HepG2 (cell line): ENCODE results near the gene NTM. TPM values are rescaled to one million over a fixed set of nuclear protein-coding genes. Genes with fewer than 3 reads are reported as not detected.

Experiments
- ATAC-seq: fragments of 200-7000 bp; cut with Tn5 transposase; 3 replicates; pipeline ENCODE4 v1.9.1; 2020; ENCODE audit warnings: mild to moderate bottlenecking, moderate library complexity
- BruUV-seq: library from RNA; stranded (reverse); fragments of 400-500 nt; replicated peaks from 2 replicates; lab custom pipeline; 2021; lab: Mats Ljungman, UMichigan
- CTCF ChIA-PET: fragments of 300-600 bp; formaldehyde crosslinking; extraction: SDS; loops from one replicate; lab custom pipeline; 2021; ENCODE audit warnings: low total read pairs, inconsistent platforms, low intra/inter-chr PET ratio; lab: Yijun Ruan, JAX
- POLR2A ChIA-PET: fragments of 350-600 bp; sonication (Branson Sonifier 250); formaldehyde crosslinking; loops from one replicate; lab custom pipeline; 2020; ENCODE audit warnings: antibody characterized with exemption, inconsistent platforms; lab: Yijun Ruan, JAX
- DNase-seq: peaks from one replicate; pipeline ENCODE4 v3.0.0-alpha.2; 2015; ENCODE audit warnings: low spot score
- FAIRE-seq: peaks from 3 replicates; lab custom pipeline; 2011; peaks lifted over from hg19 to GRCh38; lab: Jason Lieb, UNC
- H2AFZ ChIP-seq: one replicate; pipeline ENCODE4 v1.6.1; 2011; ENCODE audit warnings: low read length, inconsistent platforms
- H3K27ac ChIP-seq: fragments of 300-600 bp; 3 replicates; pipeline ENCODE4 v1.8.0; 2011; ENCODE audit warnings: mixed run types, mild to moderate bottlenecking, mixed read lengths, low read length, inconsistent platforms; ENCODE audit not compliant: insufficient read depth; ENCODE audit errors: extremely low read length
- H3K27me3 ChIP-seq, 2 experiments: fragments of 200-600 bp in 1 of 2; 2 replicates in 1 of 2; 3 replicates in 1 of 2; pipeline versions ENCODE4 v1.6.0 to v1.8.0; 2011; ENCODE audit warnings: low read length in 2 of 2, mild to moderate bottlenecking in 2 of 2, moderate library complexity in 2 of 2, inconsistent platforms in 1 of 2; ENCODE audit not compliant: insufficient read depth in 2 of 2, control insufficient read depth in 1 of 2
- H3K36me3 ChIP-seq, 2 experiments: fragments of 200-600 bp in 1 of 2; replicated peaks in 1 of 2; 2 replicates in 1 of 2; 3 replicates in 1 of 2; pipeline versions ENCODE4 v1.5.1 to v1.8.0; 2011; ENCODE audit warnings: low read length in 2 of 2, inconsistent platforms in 1 of 2; ENCODE audit not compliant: insufficient read depth in 2 of 2, control insufficient read depth in 1 of 2
- H3K4me1 ChIP-seq: 2 replicates; pipeline ENCODE4 v1.5.1; 2012; ENCODE audit warnings: low read length, inconsistent platforms; ENCODE audit not compliant: insufficient read depth
- H3K4me2 ChIP-seq: 2 replicates; pipeline ENCODE4 v1.6.0; 2011; ENCODE audit warnings: low read depth, low read length, inconsistent platforms
- H3K4me3 ChIP-seq, 3 experiments: fragments of 200-600 bp in 1 of 3; sonication (generic), shearing (Covaris generic) in 1 of 3; replicated peaks in 1 of 3; 2 replicates each; pipeline ENCODE4 v1.5.1; 2011 to 2016; ENCODE audit warnings: low read length in 3 of 3, inconsistent platforms in 2 of 3, low read depth in 2 of 3, mild to moderate bottlenecking in 2 of 3, control low read depth in 1 of 3, mixed read lengths in 1 of 3; ENCODE audit not compliant: insufficient read depth in 1 of 3
- H3K79me2 ChIP-seq: one replicate; pipeline ENCODE4 v1.6.1; 2011; ENCODE audit warnings: low read length, inconsistent platforms; ENCODE audit not compliant: insufficient read depth
- H3K9ac ChIP-seq: 2 replicates; pipeline ENCODE4 v1.6.0; 2011; ENCODE audit warnings: mild to moderate bottlenecking, low read depth, low read length, inconsistent platforms; ENCODE audit not compliant: insufficient read depth
- H3K9me3 ChIP-seq: 2 replicates; pipeline ENCODE4 v1.5.1; 2012; ENCODE audit warnings: mild to moderate bottlenecking, low read length
- H4K20me1 ChIP-seq: 2 replicates; pipeline ENCODE4 v1.6.0; 2011; ENCODE audit warnings: inconsistent platforms, mild to moderate bottlenecking, low read length, moderate library complexity; ENCODE audit not compliant: insufficient read depth
- DPF2 ChIP-seq: sonication (generic); formaldehyde crosslinking; IDR thresholded peaks from 2 replicates; pipeline ENCODE4 v1.4.0; 2020; ENCODE audit warnings: mild to moderate bottlenecking, low read depth, missing genetic modification reagents, borderline replicate concordance
- DR1 ChIP-seq: sonication (generic); formaldehyde crosslinking; IDR thresholded peaks from 2 replicates; pipeline ENCODE4 v1.8.0; 2021; ENCODE audit warnings: mild to moderate bottlenecking, missing genetic modification reagents, inconsistent platforms
- JDP2 ChIP-seq: sonication (generic); formaldehyde crosslinking; IDR thresholded peaks from 2 replicates; pipeline ENCODE4 v1.8.1; 2022; ENCODE audit warnings: missing genetic modification reagents, borderline replicate concordance
- REL ChIP-seq: sonication (generic); formaldehyde crosslinking; conservative IDR thresholded peaks from 2 replicates; pipeline ENCODE4 v1.8.0; 2022; ENCODE audit warnings: mild to moderate bottlenecking, missing genetic modification reagents, moderate library complexity
- SMAD3 ChIP-seq: sonication (generic); formaldehyde crosslinking; IDR thresholded peaks from 2 replicates; pipeline ENCODE4 v1.4.0; 2020; ENCODE audit warnings: missing genetic modification reagents
- ZNF337 ChIP-seq: sonication (generic); formaldehyde crosslinking; IDR thresholded peaks from 2 replicates; pipeline ENCODE4 v1.5.1; 2020; ENCODE audit warnings: missing genetic modification reagents, low read depth, mild to moderate bottlenecking, borderline replicate concordance
- ZNF430 ChIP-seq: sonication (generic); formaldehyde crosslinking; IDR thresholded peaks from 2 replicates; pipeline ENCODE4 v1.9.0; 2021; ENCODE audit warnings: mild to moderate bottlenecking, missing genetic modification reagents
- ZNF780A ChIP-seq: sonication (generic); formaldehyde crosslinking; IDR thresholded peaks from 2 replicates; pipeline ENCODE4 v1.8.0; 2022; ENCODE audit warnings: mild to moderate bottlenecking, missing genetic modification reagents, moderate library complexity
- WGBS: methylation state at CpG from one replicate; pipeline ENCODE4 v1.1.6; 2017; ENCODE audit warnings: low lambda C conversion rate; 5-methylcytosine and 5-hydroxymethylcytosine counted together
- in situ Hi-C: cut with HindIII; loops from 2 replicates; pipeline ENCODE4 v1.10.0; 2017; ENCODE audit warnings: low pct_unique_long_range_greater_than_20kb; ENCODE audit not compliant: extremely low pct_ligation_motif_present
- intact Hi-C: fragments of 100-400 bp; cut with micrococcal nuclease; formaldehyde crosslinking; loops from one replicate; pipeline ENCODE4 v1.10.0; 2022; ENCODE audit not compliant: unreplicated experiment
- polyA plus RNA-seq, 8 experiments: library from polyadenylated mRNA; depleted of rRNA in 3 of 8; stranded (reverse) in 7 of 8; unstranded in 1 of 8; fragments of >200 nt; fragmentation: Illumina TruSeq in 4 of 8; extraction: Trizol in 4 of 8; gene quantifications; 2 replicates each; pipeline versions ENCODE4 v1.2.1 to v1.2.3, GENCODE V29; 2011 to 2016; ENCODE audit warnings: low read depth in 4 of 8, missing spikeins in 1 of 8, mixed read lengths in 1 of 8; ENCODE audit not compliant: insufficient read depth in 1 of 8
- total RNA-seq, 5 experiments: library from RNA; depleted of rRNA; stranded (reverse); fragments of >200 nt; fragmentation: Illumina TruSeq; extraction: Trizol; gene quantifications; 2 replicates each; pipeline ENCODE4 v1.2.3, GENCODE V29; 2016; ENCODE audit warnings: low read depth in 1 of 5
- TF ChIP-seq, protein P1 (sequence below), 2 experiments: sonication (generic) in 1 of 2; formaldehyde crosslinking in 1 of 2; IDR thresholded peaks; 2 replicates each; pipeline versions ENCODE4 v1.4.0 to v1.6.1; 2018 to 2020; ENCODE audit warnings: missing genetic modification reagents in 2 of 2, borderline replicate concordance in 1 of 2, low read depth in 1 of 2, mild to moderate bottlenecking in 1 of 2, missing biosample characterization in 1 of 2

Gene NTM
- total and polyA plus RNA-seq, 2 of the 13 experiments (the other 11 are each of a cell fraction or from before 2014, with no cell fraction given): not detected

DNA sequence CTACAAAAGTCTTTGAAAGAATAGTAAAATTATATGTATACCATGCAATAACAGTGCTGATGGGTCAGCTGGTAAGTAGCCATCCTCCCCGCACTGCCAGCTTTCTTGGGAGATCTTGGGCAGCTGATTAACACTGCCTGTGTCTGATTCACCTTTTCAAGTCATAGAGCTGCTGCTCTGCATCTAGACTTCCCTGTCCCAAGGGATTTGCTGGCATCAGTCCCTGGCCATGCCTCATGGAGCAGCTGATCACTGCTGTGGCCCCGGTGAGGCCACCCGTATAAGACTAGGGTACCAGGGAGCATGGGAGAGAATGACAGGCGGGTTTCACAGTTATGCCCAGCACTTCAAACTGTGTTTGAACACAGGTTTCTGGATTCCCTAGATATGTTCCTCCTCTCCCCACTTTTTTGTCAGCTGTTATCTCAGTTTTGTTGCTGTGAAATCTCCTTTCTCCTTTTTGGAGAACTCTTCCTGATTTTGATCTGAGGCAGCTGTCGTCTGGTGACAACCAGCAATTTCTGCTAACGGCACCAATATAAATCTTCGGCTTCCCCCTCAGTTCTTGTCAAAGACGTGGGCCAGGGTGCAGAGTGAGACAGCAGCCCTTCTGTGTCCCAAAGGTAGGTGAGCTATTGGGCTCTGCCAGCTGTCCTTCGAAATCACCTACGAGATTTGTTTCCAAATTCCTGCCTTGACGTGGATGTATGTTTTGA is 438.9 kb downstream of the NTM start (continued):
- TF ChIP-seq, protein P1, sequence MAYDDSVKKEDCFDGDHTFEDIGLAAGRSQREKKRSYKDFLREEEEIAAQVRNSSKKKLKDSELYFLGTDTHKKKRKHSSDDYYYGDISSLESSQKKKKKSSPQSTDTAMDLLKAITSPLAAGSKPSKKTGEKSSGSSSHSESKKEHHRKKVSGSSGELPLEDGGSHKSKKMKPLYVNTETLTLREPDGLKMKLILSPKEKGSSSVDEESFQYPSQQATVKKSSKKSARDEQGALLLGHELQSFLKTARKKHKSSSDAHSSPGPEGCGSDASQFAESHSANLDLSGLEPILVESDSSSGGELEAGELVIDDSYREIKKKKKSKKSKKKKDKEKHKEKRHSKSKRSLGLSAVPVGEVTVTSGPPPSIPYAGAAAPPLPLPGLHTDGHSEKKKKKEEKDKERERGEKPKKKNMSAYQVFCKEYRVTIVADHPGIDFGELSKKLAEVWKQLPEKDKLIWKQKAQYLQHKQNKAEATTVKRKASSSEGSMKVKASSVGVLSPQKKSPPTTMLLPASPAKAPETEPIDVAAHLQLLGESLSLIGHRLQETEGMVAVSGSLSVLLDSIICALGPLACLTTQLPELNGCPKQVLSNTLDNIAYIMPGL (CRISPR knock-in tag; IDR thresholded peaks at IDR 0.05; ENCODE audit: borderline replicate concordance in 1 of 2, low read depth in 1 of 2): no peak
- TF ChIP-seq JDP2 (CRISPR knock-in tag): no peak
- TF ChIP-seq, all 625 proteins: peak for 0

GRCh38 chr11:131810541-131810940 is 440.1 kb downstream of the NTM start:
- no TSS peak for BruUV-seq
- in situ Hi-C loops: no loop called here

More at GRCh38 chr11:131810541-131810940, 440.1 kb downstream of the NTM start:
- Histone ChIP-seq H3K4me1 (no peaks in the 10 kb centered on the region), H3K27ac (no peak overlapping the region), H2AFZ (no peak overlapping the region), H3K4me2 (no peak overlapping the region), H4K20me1 (no peaks in the 10 kb centered on the region), H3K79me2 (no peaks in the 10 kb centered on the region), H3K4me3 (no peak overlapping the region), H3K27me3 (peaks cover 0 to 4% of the 10 kb centered on the region in 2 experiments; a peak in 1 of 5 replicates), H3K9me3 (no peaks in the 10 kb centered on the region), H3K36me3 (no peaks in the 10 kb centered on the region), H3K9ac (no peak overlapping the region)
- DNase-seq (no peak), ATAC-seq (no peak), FAIRE-seq (no peak)
- intact Hi-C loops: no loop called here
- ChIA-PET POLR2A (no interaction called here), CTCF (no interaction called here)
- WGBS: 0% methylated on average over 3 of the region's 3 CpGs
- TF ChIP-seq ZNF430 (CRISPR knock-in tag) (no peak), DR1 (CRISPR knock-in tag) (no peak), ZNF780A (CRISPR knock-in tag) (no peak), DPF2 (CRISPR knock-in tag) (no peak), REL (CRISPR knock-in tag) (no peak), SMAD3 (no peak), ZNF337 (CRISPR knock-in tag) (no peak)
